HG03457 (cell line): ENCODE data around the gene ACBD4.

Experiments
- ATAC-seq: cut with Tn5 transposase; IDR thresholded peaks from one replicate; pipeline ENCODE4 v1.9.1; 2021; ENCODE audit warnings: moderate number of reproducible peaks; ENCODE audit not compliant: unreplicated experiment

Gene ACBD4

DNA sequence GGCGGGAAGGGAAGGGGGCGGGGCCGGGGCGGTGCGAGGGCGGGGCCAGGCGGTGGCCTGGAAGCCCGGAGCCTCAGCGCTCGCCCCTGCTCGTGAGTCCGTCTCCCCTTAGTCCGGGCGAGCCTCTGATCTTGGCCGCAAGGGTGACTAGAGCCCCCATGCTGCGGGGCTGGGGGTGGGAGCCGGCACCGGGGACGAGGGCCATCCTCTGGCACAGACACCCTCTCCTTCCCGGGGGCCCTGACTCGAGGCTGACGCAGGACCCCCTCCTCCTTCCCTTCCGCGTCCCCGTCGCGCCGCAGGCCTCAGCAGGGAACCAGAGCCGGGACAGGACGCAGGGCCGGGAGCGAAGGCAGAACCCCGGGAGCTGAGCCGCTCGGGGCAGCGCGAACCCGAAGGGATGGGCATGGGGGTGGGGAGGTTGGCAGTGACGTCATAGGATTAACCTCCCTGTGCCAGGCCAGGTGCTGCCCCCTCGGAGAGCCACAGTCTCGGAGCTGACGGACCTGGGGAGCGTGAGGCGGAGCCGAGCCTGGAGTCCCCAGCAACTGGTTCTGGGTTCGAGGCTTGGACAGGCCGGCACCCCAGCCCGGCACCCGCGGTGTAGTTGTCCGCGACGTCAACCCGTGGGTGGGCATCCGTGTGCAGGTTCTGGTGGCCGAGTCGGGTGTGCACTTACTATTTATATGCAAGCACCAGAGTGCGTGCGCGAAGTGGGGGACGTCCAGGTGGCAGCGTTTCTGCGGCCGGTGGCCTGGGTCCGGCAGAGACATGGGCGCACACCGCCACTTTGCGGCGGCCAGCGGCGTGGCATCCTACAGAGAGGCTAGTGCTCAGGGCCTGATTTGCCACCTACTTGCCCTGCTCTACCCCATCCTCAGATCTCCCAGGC, 2.7 kb upstream of the ACBD4 start:
- ATAC-seq, result no peak

DNA sequence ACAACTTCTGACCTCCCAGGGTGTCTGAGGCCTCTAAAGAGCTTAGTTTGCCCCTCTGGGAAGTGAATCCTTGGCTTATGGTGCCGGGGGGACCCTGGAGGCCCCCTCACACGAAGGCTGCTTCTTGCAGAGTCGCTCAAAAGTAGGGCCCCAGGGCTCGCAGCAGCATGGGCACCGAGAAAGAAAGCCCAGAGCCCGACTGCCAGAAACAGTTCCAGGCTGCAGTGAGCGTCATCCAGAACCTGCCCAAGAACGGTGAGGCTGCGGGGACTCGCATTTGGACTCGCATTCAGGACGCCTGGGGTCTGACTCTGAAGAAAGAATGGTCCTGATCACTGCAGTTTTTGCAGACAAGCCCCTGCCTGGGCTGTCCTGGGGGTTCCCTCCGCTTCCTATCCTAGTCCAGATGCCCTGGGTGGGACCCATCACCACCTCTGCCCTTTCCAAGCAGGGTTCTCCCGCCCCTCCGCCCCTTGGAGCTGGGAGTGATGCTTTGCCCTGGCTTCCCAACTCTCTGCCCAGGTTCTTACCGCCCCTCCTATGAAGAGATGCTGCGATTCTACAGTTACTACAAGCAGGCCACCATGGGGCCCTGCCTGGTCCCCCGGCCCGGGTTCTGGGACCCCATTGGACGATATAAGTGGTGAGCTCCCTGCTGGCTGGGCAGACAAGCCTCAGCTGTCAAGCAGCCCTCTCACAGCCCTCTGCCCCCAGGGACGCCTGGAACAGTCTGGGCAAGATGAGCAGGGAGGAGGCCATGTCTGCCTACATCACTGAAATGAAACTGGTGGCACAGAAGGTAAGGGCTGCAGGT, 698 bp downstream of the ACBD4 start:
- no peak for ATAC-seq

GRCh38 chr17:45136846-45137560, 1.5 kb downstream of the ACBD4 start:
- no peak for ATAC-seq

GRCh38 chr17:45137561-45138305, 2.2 kb downstream of the ACBD4 start:
- ATAC-seq, result no peak

GRCh38 chr17:45138911-45139532, 3.5 kb downstream of the ACBD4 start:
- no peak for ATAC-seq

DNA sequence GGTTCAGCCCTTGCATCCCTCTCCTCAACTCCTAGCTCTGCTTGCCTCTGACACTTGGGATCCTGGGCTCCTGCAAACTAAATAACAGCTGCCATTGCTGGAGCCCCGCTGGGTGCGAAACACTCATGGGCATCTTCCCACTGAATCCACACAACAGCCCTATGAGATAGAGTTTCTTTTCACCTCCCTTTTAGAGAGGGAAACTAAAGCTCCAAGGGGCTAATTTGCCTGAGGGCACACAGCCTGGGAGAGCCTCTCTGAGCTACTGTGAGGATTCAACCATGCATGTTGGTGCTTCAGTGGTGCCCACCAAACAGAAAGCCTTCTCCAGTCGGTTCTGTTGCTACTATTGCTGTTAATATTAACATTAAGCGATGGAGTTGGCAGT, 4.0 kb downstream of the ACBD4 start:
- no peak for ATAC-seq

- no peak for ATAC-seq
Measured at GRCh38 chr17:45143094-45143670, 7.7 kb downstream of the ACBD4 start.

DNA sequence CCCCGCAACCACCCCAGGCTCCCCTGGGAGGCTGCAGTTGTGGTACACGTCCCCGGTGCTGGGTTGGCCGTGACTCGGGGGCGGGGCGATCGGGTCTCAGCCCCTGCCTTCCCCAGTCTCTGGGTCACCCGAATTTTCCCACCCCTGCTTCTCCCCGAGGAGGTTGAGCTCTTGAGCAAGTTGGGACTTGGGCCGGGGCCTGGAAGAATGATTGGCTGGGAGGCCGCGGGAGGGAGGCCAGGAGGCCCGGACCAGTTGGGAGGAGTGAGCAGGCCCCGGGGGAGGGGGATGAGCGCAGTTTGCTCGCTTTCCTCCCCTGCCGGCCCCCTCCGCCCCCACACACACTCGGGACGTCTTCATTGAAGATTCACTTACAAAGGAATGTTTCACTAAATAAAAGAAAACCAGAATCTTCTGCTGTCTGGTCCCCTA, 8.3 kb downstream of the ACBD4 start:
- ATAC-seq, result no peak

- ATAC-seq, result no peak
Measured at GRCh38 chr17:45144199-45145034, 8.9 kb downstream of the ACBD4 start.

- no peak for ATAC-seq
Measured at GRCh38 chr17:45145035-45145389, 9.5 kb downstream of the ACBD4 start.

DNA sequence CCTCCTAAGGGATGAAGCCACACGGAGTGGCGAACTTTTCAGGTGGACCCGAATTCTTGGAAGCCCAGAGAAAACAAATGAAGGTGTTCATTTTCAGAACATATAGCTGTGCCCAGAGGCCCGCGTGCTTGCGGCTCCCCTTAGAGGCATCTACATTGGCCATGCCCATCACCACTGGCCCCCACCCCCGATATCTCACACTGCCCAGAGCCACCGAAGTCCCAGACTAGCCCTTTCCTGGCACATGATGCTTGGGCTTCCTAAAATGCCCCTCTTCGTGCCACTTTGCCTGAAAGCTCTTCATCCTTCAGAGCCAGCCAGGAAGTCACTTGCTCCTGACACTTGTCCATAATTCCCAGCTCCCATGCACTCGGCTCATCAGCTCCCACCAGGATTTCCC, 10.7 kb downstream of the ACBD4 start:
- ATAC-seq, result no peak

- ATAC-seq, result no peak
Measured at GRCh38 chr17:45146592-45146889, 11.1 kb downstream of the ACBD4 start.

- no peak for ATAC-seq
Measured at GRCh38 chr17:45146890-45147580, 11.5 kb downstream of the ACBD4 start.

GRCh38 chr17:45147581-45148182, 12.2 kb downstream of the ACBD4 start:
- ATAC-seq, result no peak

DNA sequence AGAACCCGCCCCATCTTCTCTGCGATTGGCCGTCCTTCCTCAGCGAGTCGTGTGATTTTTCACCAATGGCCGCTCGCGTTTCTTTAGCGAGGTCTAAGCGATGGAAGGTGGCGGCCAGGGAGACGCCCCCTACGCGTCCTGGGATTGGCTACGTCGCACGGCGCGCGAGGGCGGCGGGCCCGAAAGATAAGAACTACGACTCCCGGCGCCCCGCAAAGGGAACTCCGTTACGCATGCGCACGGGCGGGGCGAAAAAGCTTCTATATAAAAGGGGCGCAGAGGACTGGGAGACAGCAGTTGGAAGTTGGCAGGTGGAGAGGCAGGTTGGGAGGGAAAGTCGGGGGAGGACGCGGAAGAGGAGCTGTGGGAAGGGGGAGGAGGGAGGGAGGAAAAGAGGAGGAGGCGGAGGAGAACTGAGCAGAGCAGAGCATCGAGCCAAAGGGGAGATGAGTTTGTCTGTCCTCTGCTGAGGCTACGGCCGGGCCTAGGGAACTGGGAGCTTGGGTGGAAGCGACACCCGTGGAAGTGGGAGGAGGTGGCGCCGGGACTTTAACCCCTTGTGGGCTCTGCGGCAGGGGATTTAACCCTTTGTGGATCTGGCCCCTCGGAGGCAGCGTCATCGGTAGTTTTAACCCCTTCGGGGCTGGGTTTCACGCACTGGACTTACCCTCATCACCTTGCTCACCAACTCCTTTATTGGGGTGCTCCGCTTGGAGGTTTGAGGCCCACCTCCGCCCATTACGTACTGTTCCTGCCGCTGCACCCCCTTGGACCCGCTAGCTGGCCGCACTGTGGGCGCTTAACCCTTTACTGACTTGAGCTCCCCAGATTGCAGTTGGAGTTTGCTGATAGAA, 12.9 kb downstream of the ACBD4 start, which contains the start of gene HEXIM1:
Gene HEXIM1 (plus strand): TSS at position 293 of the 854 bp plus-strand sequence. CDS start 716 bp downstream, outside the sequence.
- ATAC-seq, result peak; percentile 45

- no peak for ATAC-seq
Measured at GRCh38 chr17:45149037-45149668, 13.7 kb downstream of the ACBD4 start.
